ENCODE results near the gene PNPLA5. TPM values are rescaled to one million over a fixed set of nuclear protein-coding genes. Genes with fewer than 3 reads are reported as not detected.

PNPLA5 gene
- total and polyA plus RNA-seq, 9 of the 15 experiments (the other 6 are each of a cell fraction or from before 2014, with no cell fraction given): not detected

DNA sequence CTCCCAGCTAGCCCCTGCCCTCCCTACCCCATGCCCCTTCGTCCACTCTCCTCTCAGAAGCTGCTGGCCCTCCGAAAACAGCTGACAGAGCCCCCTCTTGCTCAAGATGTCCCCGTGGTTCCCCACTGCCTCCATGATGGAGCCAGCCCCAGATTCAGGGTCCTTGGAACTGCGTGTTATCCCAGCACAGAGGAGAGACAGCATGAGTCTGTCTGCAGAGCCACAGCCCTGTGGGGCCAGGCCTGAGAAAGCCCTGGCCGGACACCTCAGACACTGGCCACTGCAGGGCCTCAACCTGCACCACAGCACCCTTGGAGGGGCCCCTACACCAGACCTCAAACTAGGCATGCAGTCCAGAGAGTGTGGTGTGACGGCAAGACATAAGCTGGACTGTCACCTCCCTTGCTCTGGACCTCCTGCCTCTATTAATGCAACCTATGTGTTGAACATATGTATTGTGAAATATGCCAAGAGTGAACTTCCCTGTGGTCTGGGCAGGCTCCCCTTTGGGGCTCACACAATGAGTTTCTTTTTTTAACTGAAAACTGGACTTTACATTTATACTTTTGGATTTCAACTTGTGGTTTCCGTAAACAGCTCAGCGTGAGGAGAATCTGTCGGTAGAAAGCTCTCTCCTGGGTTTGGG, 9.6 kb downstream of the PNPLA5 start (continued):
- TF ChIP-seq, protein P1, sequence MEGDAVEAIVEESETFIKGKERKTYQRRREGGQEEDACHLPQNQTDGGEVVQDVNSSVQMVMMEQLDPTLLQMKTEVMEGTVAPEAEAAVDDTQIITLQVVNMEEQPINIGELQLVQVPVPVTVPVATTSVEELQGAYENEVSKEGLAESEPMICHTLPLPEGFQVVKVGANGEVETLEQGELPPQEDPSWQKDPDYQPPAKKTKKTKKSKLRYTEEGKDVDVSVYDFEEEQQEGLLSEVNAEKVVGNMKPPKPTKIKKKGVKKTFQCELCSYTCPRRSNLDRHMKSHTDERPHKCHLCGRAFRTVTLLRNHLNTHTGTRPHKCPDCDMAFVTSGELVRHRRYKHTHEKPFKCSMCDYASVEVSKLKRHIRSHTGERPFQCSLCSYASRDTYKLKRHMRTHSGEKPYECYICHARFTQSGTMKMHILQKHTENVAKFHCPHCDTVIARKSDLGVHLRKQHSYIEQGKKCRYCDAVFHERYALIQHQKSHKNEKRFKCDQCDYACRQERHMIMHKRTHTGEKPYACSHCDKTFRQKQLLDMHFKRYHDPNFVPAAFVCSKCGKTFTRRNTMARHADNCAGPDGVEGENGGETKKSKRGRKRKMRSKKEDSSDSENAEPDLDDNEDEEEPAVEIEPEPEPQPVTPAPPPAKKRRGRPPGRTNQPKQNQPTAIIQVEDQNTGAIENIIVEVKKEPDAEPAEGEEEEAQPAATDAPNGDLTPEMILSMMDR (IDR thresholded peaks at IDR 0.05 in 2 of 3, conservative IDR thresholded peaks at IDR 0.05 in 1 of 3; ENCODE audit: insufficient read depth in 2 of 3, low read depth in 1 of 3, low read length in 3 of 3): no peak
- no peak for TF ChIP-seq KLF16 (IDR thresholded peaks at IDR 0.05)
- no peak for TF ChIP-seq BRCA1 (IDR thresholded peaks at IDR 0.05)
- no peak for TF ChIP-seq BRCA1 (CRISPR knock-in tag; IDR thresholded peaks at IDR 0.05)
- TF ChIP-seq ZNF699 (CRISPR knock-in tag; IDR thresholded peaks at IDR 0.05; ENCODE audit: insufficient replicate concordance): no peak
- no peak for TF ChIP-seq NUFIP1 (IDR thresholded peaks at IDR 0.05; ENCODE audit: partially characterized antibody)
- TF ChIP-seq ZNF644 (tag; IDR thresholded peaks at IDR 0.05; ENCODE audit: low read depth): no peak
- no peak for TF ChIP-seq MAFG (tag; conservative IDR thresholded peaks at IDR 0.05)
- TF ChIP-seq NCOR1 (IDR thresholded peaks at IDR 0.05): no peak
- TF ChIP-seq, protein P2, sequence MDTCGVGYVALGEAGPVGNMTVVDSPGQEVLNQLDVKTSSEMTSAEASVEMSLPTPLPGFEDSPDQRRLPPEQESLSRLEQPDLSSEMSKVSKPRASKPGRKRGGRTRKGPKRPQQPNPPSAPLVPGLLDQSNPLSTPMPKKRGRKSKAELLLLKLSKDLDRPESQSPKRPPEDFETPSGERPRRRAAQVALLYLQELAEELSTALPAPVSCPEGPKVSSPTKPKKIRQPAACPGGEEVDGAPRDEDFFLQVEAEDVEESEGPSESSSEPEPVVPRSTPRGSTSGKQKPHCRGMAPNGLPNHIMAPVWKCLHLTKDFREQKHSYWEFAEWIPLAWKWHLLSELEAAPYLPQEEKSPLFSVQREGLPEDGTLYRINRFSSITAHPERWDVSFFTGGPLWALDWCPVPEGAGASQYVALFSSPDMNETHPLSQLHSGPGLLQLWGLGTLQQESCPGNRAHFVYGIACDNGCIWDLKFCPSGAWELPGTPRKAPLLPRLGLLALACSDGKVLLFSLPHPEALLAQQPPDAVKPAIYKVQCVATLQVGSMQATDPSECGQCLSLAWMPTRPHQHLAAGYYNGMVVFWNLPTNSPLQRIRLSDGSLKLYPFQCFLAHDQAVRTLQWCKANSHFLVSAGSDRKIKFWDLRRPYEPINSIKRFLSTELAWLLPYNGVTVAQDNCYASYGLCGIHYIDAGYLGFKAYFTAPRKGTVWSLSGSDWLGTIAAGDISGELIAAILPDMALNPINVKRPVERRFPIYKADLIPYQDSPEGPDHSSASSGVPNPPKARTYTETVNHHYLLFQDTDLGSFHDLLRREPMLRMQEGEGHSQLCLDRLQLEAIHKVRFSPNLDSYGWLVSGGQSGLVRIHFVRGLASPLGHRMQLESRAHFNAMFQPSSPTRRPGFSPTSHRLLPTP (IDR thresholded peaks at IDR 0.05; ENCODE audit: borderline replicate concordance, extremely low read depth, insufficient read length): no peak
